Measurements from ENCODE around the gene JAM3. TPM values are rescaled to one million over a fixed set of nuclear protein-coding genes. Genes with fewer than 3 reads are reported as not detected.

The JAM3 gene
- total and polyA plus RNA-seq, 9 of the 15 experiments (the other 6 are each of a cell fraction or from before 2014, with no cell fraction given) = 0.22 to 0.76 (median 0.40) TPM

GRCh38 chr11:134046681-134047449 lies 22.0 kb upstream of the JAM3 start (continued):
- TF ChIP-seq CREB5 (CRISPR knock-in tag; IDR thresholded peaks at IDR 0.05) (no peak), STAG1 (CRISPR knock-in tag; IDR thresholded peaks at IDR 0.05; ENCODE audit: borderline replicate concordance) (no peak), POLR2A (conservative IDR thresholded peaks at IDR 0.05) (no peak)

GRCh38 chr11:134047586-134047999 lies 21.3 kb upstream of the JAM3 start:
- H3K79me2 ChIP-seq (ENCODE audit: control insufficient read depth, insufficient read depth, low read length) = no peaks in the 10 kb centered on the region
- in situ Hi-C loops (cut with MboI) = no loop called here
- ChIA-PET CTCF (ENCODE audit: low intra/inter-chr PET ratio) (no interaction called here), POLR2A (no interaction called here)
- DNase-seq (ENCODE audit: extremely low read depth in 1 of 4, low spot score in 3 of 4) (peak in 2 of 4 experiments; percentile 23 to 27), FAIRE-seq (no peak), ATAC-seq (no peak)
- no TSS peak for BruUV-seq (replicated peaks)
- H3K9me1 ChIP-seq (ENCODE audit: control insufficient read depth, insufficient read depth, low read length) = no peaks in the 10 kb centered on the region
- peaks cover 0 to 7% of the 10 kb centered on the region in 2 experiments; a peak in 3 of 5 replicates for H3K4me1 ChIP-seq (replicated peaks in 1 of 2; ENCODE audit: control insufficient read depth in 2 of 2, insufficient read depth in 2 of 2, low read length in 2 of 2)
- peaks cover 3% of the 10 kb centered on the region; the same call in 1 of the 2 replicates for H4K20me1 ChIP-seq (replicated peaks; ENCODE audit: control insufficient read depth, insufficient read depth, low read length)
- no peak overlapping the region for H3K4me2 ChIP-seq (ENCODE audit: insufficient read depth, low read length)
- intact Hi-C loops (cut with micrococcal nuclease) = no loop called here
- peaks cover 7 to 53% of the 10 kb centered on the region in 2 experiments; a peak in 4 of 5 replicates for H3K27me3 ChIP-seq (ENCODE audit: control insufficient read depth in 2 of 2, insufficient read depth in 2 of 2, low read length in 2 of 2)
- H3K27ac ChIP-seq (ENCODE audit: extremely low read depth, low read depth, low read length) = no peak overlapping the region
- H2AFZ ChIP-seq (ENCODE audit: low read depth, low read length) = no peak overlapping the region
- TF ChIP-seq PRDM10 (IDR thresholded peaks at IDR 0.05; ENCODE audit: partially characterized antibody) (peak; percentile 15), FOXA3 (CRISPR knock-in tag; conservative IDR thresholded peaks at IDR 0.05 in 1 of 2, IDR thresholded peaks at IDR 0.05 in 1 of 2) (no peak), ZNF75A (CRISPR knock-in tag; IDR thresholded peaks at IDR 0.05) (no peak), MBD1 (CRISPR knock-in tag; IDR thresholded peaks at IDR 0.05) (no peak)
- 0% methylated on average over 11 of the region's 11 CpGs for WGBS (ENCODE audit: insufficient coverage, low coverage, missing lambda C conversion rate)
- no peaks in the 10 kb centered on the region for H3K36me3 ChIP-seq (ENCODE audit: control insufficient read depth, insufficient read depth, low read length)
- no peaks in the 10 kb centered on the region for H3K9me3 ChIP-seq (replicated peaks; ENCODE audit: control insufficient read depth, insufficient read depth, low read depth, low read length)
- H3K4me3 ChIP-seq = no peak overlapping the region
- H3K9ac ChIP-seq (ENCODE audit: insufficient read depth in 1 of 2, low read depth in 2 of 2, low read length in 2 of 2) = no peak overlapping the region
